Neuronal stem cell (in vitro differentiated cells): Measurements from ENCODE around the gene C1QTNF9.
A peak's percentile ranks its signal among the peaks of the same experiment; 100 is the strongest.

Experiments used
- DNase-seq: peaks from one replicate; pipeline ENCODE4 v3.0.0-alpha.2; 2013; ENCODE audit warnings: low spot score
- H2AFZ ChIP-seq: one replicate; pipeline ENCODE4 v1.6.1; 2013; ENCODE audit warnings: mild to moderate bottlenecking, low read length, inconsistent platforms
- H2AK5ac ChIP-seq: 2 replicates; pipeline ENCODE4 v1.6.1; 2013; ENCODE audit warnings: low read depth, mild to moderate bottlenecking, inconsistent platforms, low read length, moderate library complexity, mixed read lengths
- H2BK120ac ChIP-seq: 2 replicates; pipeline ENCODE4 v1.6.1; 2013; ENCODE audit warnings: low read depth, mild to moderate bottlenecking, inconsistent platforms, low read length, moderate library complexity, mixed read lengths
- H2BK12ac ChIP-seq: one replicate; pipeline ENCODE4 v1.6.1; 2013; ENCODE audit warnings: low read length, inconsistent platforms
- H2BK15ac ChIP-seq: 2 replicates; pipeline ENCODE4 v1.6.1; 2013; ENCODE audit warnings: mild to moderate bottlenecking, low read length, inconsistent platforms, mixed read lengths
- H2BK5ac ChIP-seq: one replicate; pipeline ENCODE4 v1.6.1; 2013; ENCODE audit warnings: inconsistent platforms, mild to moderate bottlenecking, low read length, moderate library complexity
- H3K14ac ChIP-seq: one replicate; pipeline ENCODE4 v1.6.1; 2013; ENCODE audit warnings: low read length, inconsistent platforms
- H3K18ac ChIP-seq: 2 replicates; pipeline ENCODE4 v1.6.1; 2013; ENCODE audit warnings: low read length, inconsistent platforms
- H3K23ac ChIP-seq: 2 replicates; pipeline ENCODE4 v1.6.1; 2013; ENCODE audit warnings: low read depth, mild to moderate bottlenecking, mixed read lengths, low read length, inconsistent platforms; ENCODE audit not compliant: poor library complexity
- H3K27ac ChIP-seq: replicated peaks from 3 replicates; pipeline ENCODE4 v1.5.1; 2013; ENCODE audit warnings: low read length, inconsistent platforms
- H3K27me3 ChIP-seq, 3 experiments: 2 replicates each; pipeline ENCODE4 v1.6.1; 2013; ENCODE audit warnings: low read length in 3 of 3, mild to moderate bottlenecking in 2 of 3, inconsistent platforms in 1 of 3, low read depth in 1 of 3, mixed read lengths in 1 of 3, moderate library complexity in 1 of 3; ENCODE audit not compliant: control insufficient read depth in 3 of 3, insufficient read depth in 3 of 3
- H3K36me3 ChIP-seq, 2 donors: replicated peaks in 1 of 2; 2 replicates each; pipeline ENCODE4 v1.6.1; 2013; ENCODE audit warnings: low read length in 2 of 2; ENCODE audit not compliant: control insufficient read depth in 2 of 2, insufficient read depth in 2 of 2
- H3K4ac ChIP-seq: 2 replicates; pipeline ENCODE4 v1.6.1; 2013; ENCODE audit warnings: inconsistent platforms, mild to moderate bottlenecking, low read length, moderate library complexity
- H3K4me1 ChIP-seq, 2 donors: 1 replicate in 1 of 2; 2 replicates in 1 of 2; pipeline ENCODE4 v1.6.1; 2013; ENCODE audit warnings: low read length in 2 of 2, low read depth in 1 of 2; ENCODE audit not compliant: control insufficient read depth in 2 of 2, insufficient read depth in 1 of 2
- H3K4me2 ChIP-seq: one replicate; pipeline ENCODE4 v1.6.1; 2013; ENCODE audit warnings: mild to moderate bottlenecking, low read length, inconsistent platforms; ENCODE audit not compliant: insufficient read depth, poor library complexity, severe bottlenecking
- H3K4me3 ChIP-seq, 2 donors: 2 replicates each; pipeline ENCODE4 v1.5.1; 2013; ENCODE audit warnings: low read length in 2 of 2, mild to moderate bottlenecking in 2 of 2, inconsistent platforms in 1 of 2, moderate library complexity in 1 of 2
- H3K79me1 ChIP-seq: one replicate; pipeline ENCODE4 v1.6.1; 2013; ENCODE audit warnings: low read depth, mild to moderate bottlenecking, inconsistent platforms, low read length, moderate library complexity
- H3K9ac ChIP-seq: one replicate; pipeline ENCODE4 v1.6.1; 2013; ENCODE audit warnings: mild to moderate bottlenecking, low read depth, low read length, inconsistent platforms; ENCODE audit not compliant: poor library complexity
- H3K9me3 ChIP-seq, 2 donors: replicated peaks in 1 of 2; 2 replicates each; pipeline versions ENCODE3 to v1.6.1; 2013; ENCODE audit warnings: low read length in 2 of 2, mild to moderate bottlenecking in 2 of 2, inconsistent platforms in 1 of 2, low read depth in 1 of 2, mixed read lengths in 1 of 2, moderate library complexity in 1 of 2; ENCODE audit not compliant: control insufficient read depth in 2 of 2, insufficient read depth in 1 of 2
- H4K8ac ChIP-seq: one replicate; pipeline ENCODE4 v1.6.1; 2013; ENCODE audit warnings: low read depth, mild to moderate bottlenecking, inconsistent platforms, low read length, moderate library complexity
- H4K91ac ChIP-seq: one replicate; pipeline ENCODE4 v1.6.1; 2013; ENCODE audit warnings: low read length, low read depth, mild to moderate bottlenecking, inconsistent platforms; ENCODE audit not compliant: poor library complexity
- WGBS, 2 donors: extraction: QIAGEN DNeasy Blood & Tissue Kit; methylation state at CpG; one replicate each; pipeline ENCODE4 v1.1.7; 2013; ENCODE audit warnings: missing lambda C conversion rate in 2 of 2, mixed read lengths in 1 of 2; ENCODE audit not compliant: insufficient read length in 2 of 2, insufficient replicate concordance in 1 of 2; ENCODE audit errors: extremely low coverage in 2 of 2; 5-methylcytosine and 5-hydroxymethylcytosine counted together

Gene C1QTNF9

GRCh38 chr13:24304620-24305019 is 4.8 kb upstream of the C1QTNF9 start:
- H2BK120ac ChIP-seq: no peak overlapping the region
- no peak overlapping the region for H3K4me2 ChIP-seq
- peaks cover 19 to 76% of the 10 kb centered on the region in 2 donors for H3K36me3 ChIP-seq
- H3K9ac ChIP-seq: no peak overlapping the region
- H3K27ac ChIP-seq: no peak overlapping the region
- H3K18ac ChIP-seq: no peak overlapping the region
- peak overlapping the region; percentile 27 for H3K14ac ChIP-seq
- no peak overlapping the region for H2BK5ac ChIP-seq
- peaks cover 2% of the 10 kb centered on the region for H3K79me1 ChIP-seq
- no peak overlapping the region for H2BK15ac ChIP-seq
- H3K4me3 ChIP-seq: no peak overlapping the region
- H3K9me3 ChIP-seq: no peaks in the 10 kb centered on the region
- no peak overlapping the region for H4K91ac ChIP-seq
- no peak overlapping the region for H3K23ac ChIP-seq
- H2AK5ac ChIP-seq: no peak overlapping the region
- H4K8ac ChIP-seq: no peak overlapping the region
- WGBS, 2 donors: no CpG with 5 or more reads among the region's 5 CpGs
- no peaks in the 10 kb centered on the region for H3K27me3 ChIP-seq
- no peak overlapping the region for H2AFZ ChIP-seq
- no peak overlapping the region for H3K4ac ChIP-seq
- peaks cover 0 to 1% of the 10 kb centered on the region in 2 donors for H3K4me1 ChIP-seq
- H2BK12ac ChIP-seq: no peak overlapping the region
- DNase-seq: no peak

GRCh38 chr13:24306632-24307031 is 2.7 kb upstream of the C1QTNF9 start:
- WGBS, 2 donors: no CpG with 5 or more reads among the region's 1 CpG
- H2AFZ ChIP-seq: no peak overlapping the region
- no peaks in the 10 kb centered on the region for H3K27me3 ChIP-seq

GRCh38 chr13:24307211-24308067 is 1.9 kb upstream of the C1QTNF9 start:
- no peak overlapping the region for H3K23ac ChIP-seq
- no peak overlapping the region for H4K91ac ChIP-seq
- no peak for DNase-seq
- H3K79me1 ChIP-seq: peaks cover 2% of the 10 kb centered on the region
- H2BK120ac ChIP-seq: no peak overlapping the region
- H4K8ac ChIP-seq: peak overlapping the region; percentile 27
- H3K9me3 ChIP-seq: no peaks in the 10 kb centered on the region
- no peak overlapping the region for H3K4ac ChIP-seq
- no peak overlapping the region for H2BK15ac ChIP-seq
- no peak overlapping the region for H3K4me2 ChIP-seq
- no peak overlapping the region for H2AK5ac ChIP-seq
- H3K4me1 ChIP-seq: peaks cover 0 to 1% of the 10 kb centered on the region in 2 donors
- peaks cover 10 to 48% of the 10 kb centered on the region in 2 donors for H3K36me3 ChIP-seq
- WGBS, 2 donors: no CpG with 5 or more reads among the region's 27 CpGs
- no peak overlapping the region for H2BK5ac ChIP-seq
- peak overlapping the region; percentile 13 for H3K18ac ChIP-seq
- no peak overlapping the region for H2AFZ ChIP-seq
- H3K14ac ChIP-seq: peak overlapping the region; percentile 32
- H3K27me3 ChIP-seq: no peaks in the 10 kb centered on the region
- no peak overlapping the region for H3K27ac ChIP-seq
- H3K9ac ChIP-seq: no peak overlapping the region
- H2BK12ac ChIP-seq: no peak overlapping the region
- no peak overlapping the region for H3K4me3 ChIP-seq

More at GRCh38 chr13:24306632-24307031, 2.7 kb upstream of the C1QTNF9 start:
- Histone ChIP-seq H3K4me1 (peaks cover 0 to 1% of the 10 kb centered on the region in 2 donors), H2BK15ac (no peak overlapping the region), H2AK5ac (no peak overlapping the region), H3K23ac (no peak overlapping the region), H3K4me2 (no peak overlapping the region), H3K79me1 (peaks cover 2% of the 10 kb centered on the region), H2BK12ac (no peak overlapping the region), H2BK5ac (no peak overlapping the region), H3K4ac (no peak overlapping the region), H4K8ac (no peak overlapping the region), H4K91ac (no peak overlapping the region), H3K4me3 (no peak overlapping the region), H3K36me3 (peaks cover 13 to 56% of the 10 kb centered on the region in 2 donors), H3K18ac (no peak overlapping the region), H3K27ac (no peak overlapping the region), H3K14ac (no peak overlapping the region), H2BK120ac (no peak overlapping the region), H3K9me3 (no peaks in the 10 kb centered on the region), H3K9ac (no peak overlapping the region)
- DNase-seq: no peak

- H3K9me3 ChIP-seq: no peaks in the 10 kb centered on the region
- peaks cover 2% of the 10 kb centered on the region for H3K79me1 ChIP-seq
- H3K4me3 ChIP-seq: no peak overlapping the region
- peaks cover 0 to 1% of the 10 kb centered on the region in 2 donors for H3K4me1 ChIP-seq
- no peak overlapping the region for H2BK15ac ChIP-seq
- H2AFZ ChIP-seq: no peak overlapping the region
- no peak overlapping the region for H2BK12ac ChIP-seq
- WGBS, 2 donors: no CpG with 5 or more reads among the region's 33 CpGs
- H3K4ac ChIP-seq: no peak overlapping the region
- no peak overlapping the region for H2BK5ac ChIP-seq
- H3K36me3 ChIP-seq: peaks cover 7 to 42% of the 10 kb centered on the region in 2 donors
- DNase-seq: no peak
- no peak overlapping the region for H3K4me2 ChIP-seq
- H2BK120ac ChIP-seq: no peak overlapping the region
- H3K23ac ChIP-seq: no peak overlapping the region
- H4K91ac ChIP-seq: no peak overlapping the region
- no peak overlapping the region for H3K27ac ChIP-seq
- no peak overlapping the region for H4K8ac ChIP-seq
- H3K9ac ChIP-seq: no peak overlapping the region
- H2AK5ac ChIP-seq: no peak overlapping the region
- H3K27me3 ChIP-seq: no peaks in the 10 kb centered on the region
- peak overlapping the region; percentile 77 for H3K18ac ChIP-seq
- H3K14ac ChIP-seq: peak overlapping the region; percentile 32
Observed at GRCh38 chr13:24308068-24308445, 1.3 kb upstream of the C1QTNF9 start.
